Measurements from ENCODE around the gene SHKBP1.
"Not testable (repeated sequence)": the region's sequence is repeated elsewhere in the genome, so short reads cannot be mapped to it uniquely, and the experiment has no call there.

The SHKBP1 gene, protein sequence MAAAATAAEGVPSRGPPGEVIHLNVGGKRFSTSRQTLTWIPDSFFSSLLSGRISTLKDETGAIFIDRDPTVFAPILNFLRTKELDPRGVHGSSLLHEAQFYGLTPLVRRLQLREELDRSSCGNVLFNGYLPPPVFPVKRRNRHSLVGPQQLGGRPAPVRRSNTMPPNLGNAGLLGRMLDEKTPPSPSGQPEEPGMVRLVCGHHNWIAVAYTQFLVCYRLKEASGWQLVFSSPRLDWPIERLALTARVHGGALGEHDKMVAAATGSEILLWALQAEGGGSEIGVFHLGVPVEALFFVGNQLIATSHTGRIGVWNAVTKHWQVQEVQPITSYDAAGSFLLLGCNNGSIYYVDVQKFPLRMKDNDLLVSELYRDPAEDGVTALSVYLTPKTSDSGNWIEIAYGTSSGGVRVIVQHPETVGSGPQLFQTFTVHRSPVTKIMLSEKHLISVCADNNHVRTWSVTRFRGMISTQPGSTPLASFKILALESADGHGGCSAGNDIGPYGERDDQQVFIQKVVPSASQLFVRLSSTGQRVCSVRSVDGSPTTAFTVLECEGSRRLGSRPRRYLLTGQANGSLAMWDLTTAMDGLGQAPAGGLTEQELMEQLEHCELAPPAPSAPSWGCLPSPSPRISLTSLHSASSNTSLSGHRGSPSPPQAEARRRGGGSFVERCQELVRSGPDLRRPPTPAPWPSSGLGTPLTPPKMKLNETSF

DNA sequence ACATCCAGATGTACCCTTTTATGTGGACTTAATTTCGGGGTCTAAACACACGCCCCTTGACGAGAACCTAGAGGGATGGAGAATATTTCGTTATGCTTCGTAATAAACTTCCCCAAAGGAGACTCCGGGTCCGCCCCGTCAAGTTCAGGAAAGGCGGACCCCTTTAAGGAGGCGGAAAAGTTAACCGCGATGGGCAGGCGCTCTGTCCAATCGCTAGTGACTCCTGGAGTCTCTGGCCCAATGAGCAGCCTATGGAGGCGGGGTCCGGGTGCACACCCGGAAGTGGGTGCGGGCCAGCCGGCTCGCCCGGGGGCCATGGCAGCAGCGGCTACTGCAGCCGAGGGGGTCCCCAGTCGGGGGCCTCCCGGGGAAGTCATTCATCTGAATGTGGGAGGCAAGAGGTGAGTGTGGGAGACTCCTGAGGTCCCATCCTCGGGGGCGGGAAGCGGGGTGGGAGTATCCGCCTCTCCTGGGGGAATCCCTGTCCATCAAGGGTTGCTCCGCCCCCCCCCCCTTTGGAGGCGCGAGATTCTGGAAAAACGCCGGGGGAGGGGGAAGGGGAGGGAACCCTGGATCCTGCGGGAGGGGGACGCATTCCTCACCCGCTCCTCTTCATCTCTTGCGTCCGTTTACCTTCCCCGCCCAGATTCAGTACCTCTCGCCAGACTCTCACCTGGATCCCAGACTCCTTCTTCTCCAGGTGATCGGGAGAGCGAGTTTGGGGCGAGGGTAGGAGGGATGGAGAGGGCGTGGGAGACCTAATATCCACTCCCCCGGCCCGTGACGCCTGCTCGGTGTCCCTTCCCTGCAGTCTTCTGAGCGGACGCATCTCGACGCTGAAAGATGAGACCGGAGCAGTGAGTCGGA, at the start of gene SHKBP1:
Gene SHKBP1 (plus strand): TSS at position 289 of the 867 bp plus-strand sequence. CDS start 27 bp downstream, at position 316.
- DNase-seq: peak; percentile 93

DNA sequence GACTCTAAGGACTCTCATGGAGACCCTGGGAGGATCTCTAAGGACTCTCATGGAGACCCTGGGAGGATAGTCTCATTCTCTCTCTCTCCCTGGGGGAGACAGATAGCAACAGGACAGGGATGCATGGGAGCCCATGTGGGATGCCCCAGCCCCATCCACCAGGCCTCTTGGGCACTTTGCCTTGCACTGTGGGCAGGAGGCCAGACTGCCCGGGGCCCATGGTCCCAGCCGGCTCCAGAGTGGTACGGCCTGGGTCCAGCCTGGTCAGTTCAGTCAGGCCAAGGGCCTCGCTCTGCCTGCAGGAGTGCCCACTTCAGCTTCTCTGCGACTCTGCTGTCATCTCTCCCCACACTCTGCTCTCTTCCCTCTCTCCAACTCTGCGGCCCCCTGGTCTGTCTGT, 48.6 kb upstream of the SHKBP1 start:
- no peak for DNase-seq

DNA sequence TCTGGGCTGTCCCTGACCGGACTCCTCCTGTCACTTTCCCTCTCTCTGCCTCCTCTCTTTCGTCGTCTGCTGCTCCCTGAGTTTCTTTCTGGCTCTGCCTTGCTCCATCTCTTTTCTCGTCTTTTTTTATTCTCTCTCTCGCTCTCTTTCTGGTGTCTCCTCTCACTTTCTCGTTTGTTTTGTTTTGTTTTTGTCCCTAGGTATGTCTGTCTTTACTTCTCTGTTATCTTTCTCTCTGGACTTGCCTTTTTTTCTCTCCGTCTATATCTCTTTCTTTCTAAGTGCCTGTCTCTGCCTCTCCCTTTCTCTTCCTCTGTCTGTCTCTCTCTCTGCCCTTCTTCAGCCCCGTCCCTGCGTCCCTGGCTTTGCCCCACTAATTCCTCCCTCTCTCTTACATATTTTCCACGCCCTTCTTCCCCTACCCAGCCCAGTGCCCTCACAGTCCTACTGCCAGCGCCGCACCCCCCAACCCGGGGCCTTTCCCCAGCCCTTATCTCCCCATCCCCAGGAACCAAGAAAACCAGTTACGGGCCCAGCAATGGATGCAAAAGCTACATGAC, 48.1 kb upstream of the SHKBP1 start:
- DNase-seq: no peak

DNA sequence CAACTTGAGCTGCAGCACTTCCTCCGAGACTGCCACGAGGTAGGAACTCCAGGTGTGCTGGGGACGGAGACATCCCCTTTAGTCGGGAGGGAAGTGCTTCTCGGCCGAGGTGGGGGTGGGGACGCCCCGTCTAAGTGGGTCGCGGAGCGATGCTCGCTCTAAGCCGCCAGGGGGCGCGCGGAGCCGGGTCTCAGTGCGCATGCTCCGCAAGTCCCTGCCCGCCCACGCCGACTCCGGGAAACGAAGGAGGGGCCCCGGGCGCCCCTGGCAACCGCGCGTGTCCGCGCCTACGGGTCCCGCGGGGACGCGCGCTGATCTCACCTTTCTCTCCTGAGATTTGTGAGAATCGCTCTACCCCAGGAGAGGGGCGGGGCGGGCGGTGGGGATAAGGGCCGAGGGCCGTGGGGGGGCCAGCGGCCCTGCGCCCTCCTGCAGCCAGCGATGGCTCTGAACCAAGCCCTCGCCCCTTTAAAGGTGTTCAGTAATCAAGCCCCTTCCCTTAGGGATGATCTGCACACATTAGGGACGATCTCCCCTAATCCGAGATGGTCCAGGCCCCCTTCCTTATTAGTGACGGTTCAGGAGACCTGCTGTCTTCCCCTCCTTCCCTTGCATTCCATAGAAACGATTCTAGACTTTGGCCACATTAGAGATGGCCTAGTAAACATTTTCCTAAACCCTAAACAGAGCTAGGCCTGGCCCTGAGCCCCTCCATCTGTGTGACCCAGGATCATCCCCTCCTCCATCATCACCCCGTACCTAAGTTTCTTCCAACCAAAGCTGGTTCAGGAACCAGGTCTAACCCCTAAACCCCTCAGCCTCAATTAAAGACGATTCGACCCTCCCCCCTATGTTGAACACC, 47.3 kb upstream of the SHKBP1 start:
- peak; percentile 84 for DNase-seq

DNA sequence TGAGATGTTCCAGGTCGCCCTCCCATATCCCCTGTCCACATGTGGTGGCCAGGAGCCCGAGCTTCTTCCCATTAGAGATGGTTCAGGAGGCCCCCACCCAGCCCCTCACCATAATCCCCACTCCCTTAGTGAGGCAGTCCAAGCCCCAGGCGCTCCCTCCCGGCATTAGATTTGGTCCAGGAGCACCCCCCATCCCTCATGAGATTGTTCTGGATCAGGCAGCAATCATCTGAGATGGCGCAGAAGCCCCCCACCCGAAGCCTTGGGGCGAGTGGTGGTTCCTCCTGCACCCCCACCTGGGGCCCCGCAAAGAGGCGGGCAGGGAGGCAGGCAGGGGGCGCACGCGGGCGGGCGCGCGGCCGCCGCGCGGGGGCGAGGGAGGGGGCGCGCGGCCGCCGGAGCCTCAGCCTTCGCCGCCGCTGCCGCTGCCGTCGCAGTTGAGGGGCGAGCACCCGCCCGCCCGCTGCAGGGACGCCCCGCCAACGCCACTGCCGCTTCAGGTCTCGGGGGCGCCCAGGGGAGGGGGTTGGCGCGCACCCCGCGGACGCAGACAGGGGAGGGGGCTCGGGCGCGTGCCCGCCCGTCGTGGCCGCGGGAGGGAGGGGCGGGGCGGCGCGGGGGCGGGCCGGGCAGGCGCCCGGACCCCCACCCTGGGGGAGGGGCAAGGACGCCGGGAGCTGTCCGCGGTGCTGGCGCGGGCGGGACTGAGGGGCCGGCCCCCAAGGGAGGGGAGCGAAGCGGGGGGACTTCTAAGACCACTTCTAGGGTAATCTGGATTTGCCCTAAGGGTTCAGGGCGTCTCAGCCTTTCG, 46.4 kb upstream of the SHKBP1 start:
- peak; percentile 23 for DNase-seq

DNA sequence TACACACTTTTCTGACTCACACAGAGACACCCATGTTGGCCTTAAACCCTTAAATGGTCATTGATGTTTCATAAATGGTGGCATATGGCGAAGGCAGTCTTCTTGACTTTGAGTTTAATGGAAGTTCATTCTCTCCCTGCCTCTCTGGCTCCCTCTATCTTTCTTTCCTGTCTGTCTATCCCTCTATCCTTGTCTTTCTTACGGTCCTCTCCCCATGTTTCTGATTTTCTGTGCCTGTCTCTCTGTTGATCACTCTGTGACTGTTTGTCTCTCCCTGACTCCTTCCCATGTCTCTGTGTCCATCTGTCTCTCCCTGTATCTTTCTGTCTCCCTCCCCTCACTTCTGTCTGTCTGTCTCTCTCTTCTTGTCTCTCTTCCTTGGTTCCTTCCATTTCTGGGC, 43.2 kb upstream of the SHKBP1 start:
- no peak for DNase-seq

DNA sequence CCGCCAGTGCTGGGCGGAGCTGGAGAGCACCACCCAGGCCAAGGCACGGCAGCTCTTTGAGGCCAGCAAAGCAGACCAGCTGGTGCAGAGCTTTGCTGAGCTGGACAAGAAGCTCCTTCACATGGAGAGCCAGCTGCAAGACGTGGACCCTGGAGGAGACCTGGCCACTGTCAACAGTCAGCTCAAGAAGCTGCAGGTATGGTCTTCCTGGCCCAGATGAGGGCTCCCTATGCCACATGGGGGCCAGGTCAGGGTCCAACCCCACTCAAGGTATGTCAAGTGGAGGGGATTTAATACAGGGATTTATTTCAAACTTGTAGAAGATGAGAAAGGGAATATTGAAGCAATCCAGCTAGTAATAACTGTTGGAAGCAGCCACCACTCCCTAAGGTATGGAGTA, 42.5 kb upstream of the SHKBP1 start:
- DNase-seq: no peak

DNA sequence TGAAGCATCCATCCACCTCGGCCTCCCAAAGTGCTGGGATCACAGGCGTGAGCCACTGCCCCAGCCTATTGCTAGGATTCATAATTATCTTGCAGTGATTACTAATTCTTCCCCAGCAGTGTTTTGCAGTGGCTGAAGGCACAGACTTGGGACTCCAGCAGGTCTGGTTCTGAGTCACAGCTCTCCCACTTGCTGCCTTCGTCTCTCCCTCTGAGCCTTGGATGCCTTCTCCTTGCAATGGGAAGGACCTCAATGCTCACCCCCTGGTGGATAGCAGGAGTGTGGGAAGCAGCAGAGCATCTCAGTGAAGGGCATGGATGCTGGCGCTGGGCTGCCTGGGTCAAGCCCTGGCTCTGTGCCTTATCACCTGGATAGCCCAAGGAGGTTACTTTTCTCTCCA, 37.6 kb upstream of the SHKBP1 start:
- no peak for DNase-seq

DNA sequence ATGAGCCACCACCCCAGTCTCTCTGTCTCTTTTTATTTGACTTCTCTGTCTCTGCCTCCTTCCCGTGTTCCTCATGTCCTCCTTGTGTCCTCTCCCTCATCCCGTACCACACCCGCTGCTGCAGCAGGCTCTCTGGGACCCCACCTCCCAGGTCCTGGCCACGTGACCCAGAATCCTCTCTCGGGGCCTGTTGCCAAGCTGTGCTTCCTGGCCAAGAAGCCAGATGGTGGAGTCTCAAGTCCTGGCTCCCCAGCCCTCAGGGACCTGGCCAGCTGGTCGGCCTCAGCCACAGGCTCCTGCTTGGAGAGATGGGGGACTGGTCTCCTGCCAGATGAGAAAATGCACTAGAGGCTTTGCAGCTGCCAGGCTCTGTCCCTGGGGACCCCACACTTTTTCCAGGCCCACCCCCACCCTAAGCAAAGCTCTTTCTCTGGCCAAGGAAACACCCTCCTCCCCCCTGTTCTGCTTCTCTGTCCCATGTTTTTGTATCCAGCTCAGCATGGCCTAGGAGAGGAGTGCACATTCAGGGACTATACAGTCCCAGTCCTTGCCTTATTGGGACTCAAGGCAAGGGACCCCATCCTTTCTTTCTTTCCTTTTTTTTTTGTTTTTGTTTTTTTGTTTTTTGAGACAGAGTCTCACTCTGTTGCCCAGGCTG, 34.3 kb upstream of the SHKBP1 start:
- DNase-seq: no peak

DNA sequence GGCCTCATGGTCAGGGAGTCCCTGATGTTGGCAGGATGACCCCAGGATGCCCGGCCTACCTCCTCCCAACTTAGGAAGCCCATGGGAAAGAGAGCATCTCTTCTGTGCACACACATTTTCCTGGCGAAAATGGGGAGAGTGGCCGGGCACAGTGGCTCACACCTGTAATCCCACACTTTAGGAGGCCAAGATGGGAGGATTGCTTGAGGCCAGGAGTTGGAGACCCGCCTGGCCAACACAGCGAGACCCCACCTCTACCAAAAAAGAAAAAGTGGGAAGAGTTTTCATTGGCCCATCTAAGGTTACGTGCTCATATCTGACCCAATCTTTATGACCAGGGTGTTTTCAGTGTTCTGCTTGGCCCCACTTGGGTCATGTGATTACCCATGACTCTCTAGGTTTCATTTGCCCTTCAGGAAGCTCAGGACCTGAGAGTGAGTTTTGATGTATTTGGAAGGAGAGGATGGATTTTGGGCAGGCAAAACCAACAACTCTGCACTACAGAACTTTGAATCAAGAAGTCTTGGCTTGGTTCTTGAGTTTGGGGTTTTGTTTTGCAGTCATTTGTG, 33.6 kb upstream of the SHKBP1 start:
- DNase-seq: no peak

DNA sequence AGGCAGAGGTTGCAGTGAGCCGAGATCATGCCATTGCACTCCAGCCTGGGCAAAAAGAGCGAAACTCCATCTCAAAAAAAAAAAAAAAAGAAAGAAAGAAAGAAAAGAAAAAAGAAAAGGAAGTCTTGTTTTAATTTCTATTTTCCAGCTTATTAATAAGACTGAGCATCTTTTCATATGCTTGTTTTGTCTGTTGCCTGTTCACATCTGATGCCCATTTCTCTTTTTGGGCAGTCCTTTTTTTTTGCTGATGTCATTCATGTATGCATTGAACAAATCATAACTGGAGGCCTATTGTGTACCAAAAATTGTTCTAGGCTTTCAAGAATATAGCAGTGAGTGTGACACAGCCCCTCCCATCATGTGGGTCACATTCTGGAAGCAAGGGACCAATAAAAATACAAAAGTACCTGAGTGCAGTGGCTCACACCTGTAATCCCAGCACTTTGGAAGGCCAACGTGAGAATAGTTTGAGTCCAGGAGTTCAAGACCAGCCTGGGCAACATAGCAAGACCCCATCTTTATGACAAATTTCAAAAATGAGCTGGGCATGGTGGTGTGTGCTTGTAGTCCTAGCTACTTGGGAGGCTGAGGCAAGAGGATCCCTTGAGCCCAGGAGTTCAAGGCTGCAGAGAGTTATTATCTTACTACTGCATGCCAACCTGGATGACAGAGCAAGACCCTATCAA, 30.4 kb upstream of the SHKBP1 start:
- not testable (repeated sequence) for DNase-seq

DNA sequence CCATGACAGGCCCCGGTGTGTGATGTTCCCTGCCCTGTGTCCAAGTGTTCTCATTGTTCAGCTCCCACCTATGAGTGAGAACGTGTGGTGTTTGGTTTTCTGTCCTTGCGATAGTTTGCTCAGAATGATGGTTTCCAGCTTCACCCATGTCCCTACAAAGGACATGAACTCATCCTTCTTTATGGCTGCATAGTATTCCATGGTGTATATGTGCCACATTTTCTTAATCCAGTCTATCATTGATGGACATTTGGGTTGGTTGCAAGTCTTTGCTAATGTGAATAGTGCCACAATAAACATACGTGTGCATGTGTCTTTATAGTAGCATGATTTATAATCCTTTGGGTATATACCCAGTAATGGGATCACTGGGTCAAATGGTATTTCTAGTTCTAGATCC, 29.5 kb upstream of the SHKBP1 start:
- DNase-seq: not testable (repeated sequence)

DNA sequence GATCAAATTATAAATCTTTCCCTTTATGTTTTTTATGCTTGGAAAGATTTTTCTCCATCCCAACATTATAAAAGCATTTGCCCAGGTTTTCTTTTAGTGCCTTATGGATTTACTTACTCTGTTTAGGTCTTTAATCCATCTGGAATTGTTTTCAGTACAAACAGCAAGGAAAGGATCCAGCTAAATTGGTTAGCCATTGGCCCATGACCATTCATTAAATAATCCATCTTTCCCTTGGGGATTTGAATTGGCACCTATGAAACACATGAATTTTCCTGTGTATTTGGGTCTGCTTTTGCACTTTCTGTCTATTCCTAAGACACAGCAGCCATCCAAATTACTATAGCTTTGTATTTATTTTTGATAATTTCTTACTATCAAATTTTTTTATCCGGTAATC, 28.8 kb upstream of the SHKBP1 start:
- no peak for DNase-seq

DNA sequence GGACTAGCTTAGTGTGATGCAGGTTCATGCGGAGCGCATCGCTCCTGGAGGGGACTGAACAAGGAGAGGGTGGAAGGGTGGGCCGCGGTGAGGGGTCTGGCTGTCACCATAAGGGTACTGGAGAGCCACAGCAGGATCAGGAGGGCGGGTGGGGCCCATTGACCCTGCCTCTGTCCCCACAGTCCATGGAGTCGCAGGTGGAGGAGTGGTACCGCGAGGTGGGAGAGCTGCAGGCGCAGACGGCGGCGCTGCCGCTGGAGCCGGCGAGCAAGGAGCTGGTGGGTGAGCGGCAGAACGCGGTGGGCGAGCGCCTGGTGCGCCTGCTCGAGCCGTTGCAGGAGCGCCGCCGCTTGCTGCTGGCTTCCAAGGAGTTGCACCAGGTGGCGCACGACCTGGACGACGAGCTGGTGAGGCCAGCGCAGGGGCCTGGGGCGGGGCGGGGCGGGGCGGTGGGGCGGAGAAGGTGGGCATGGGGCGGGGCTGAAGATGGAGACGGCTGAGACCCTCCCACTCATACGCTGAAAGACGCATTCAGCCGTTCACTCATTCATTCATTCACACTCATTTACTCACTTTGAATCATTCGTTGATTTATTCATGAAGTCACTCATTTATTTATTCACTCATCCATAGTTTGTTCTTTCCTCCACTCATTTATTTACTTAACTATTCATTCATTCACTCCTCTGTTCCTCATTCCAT, 27.5 kb upstream of the SHKBP1 start:
- DNase-seq: no peak

DNA sequence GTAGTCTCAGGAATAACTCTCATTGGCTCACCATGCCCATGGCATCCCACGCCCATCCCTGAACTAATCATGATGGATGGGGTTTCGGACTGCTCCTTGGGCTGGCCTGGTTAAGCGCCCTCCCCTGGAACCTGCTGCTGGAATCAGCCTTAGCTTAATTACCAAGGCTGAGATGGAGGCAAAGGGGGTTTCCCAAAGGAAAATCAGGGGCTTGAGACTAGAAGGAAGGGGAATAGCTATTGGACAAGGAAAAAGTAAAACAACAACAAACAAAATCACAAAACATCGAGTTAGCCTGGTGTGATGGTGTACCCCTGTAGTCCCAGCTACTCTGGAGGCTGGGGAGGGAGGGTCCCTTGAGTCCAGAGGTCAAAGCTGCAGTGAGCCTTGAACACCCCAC, 25.7 kb upstream of the SHKBP1 start:
- no peak for DNase-seq

DNA sequence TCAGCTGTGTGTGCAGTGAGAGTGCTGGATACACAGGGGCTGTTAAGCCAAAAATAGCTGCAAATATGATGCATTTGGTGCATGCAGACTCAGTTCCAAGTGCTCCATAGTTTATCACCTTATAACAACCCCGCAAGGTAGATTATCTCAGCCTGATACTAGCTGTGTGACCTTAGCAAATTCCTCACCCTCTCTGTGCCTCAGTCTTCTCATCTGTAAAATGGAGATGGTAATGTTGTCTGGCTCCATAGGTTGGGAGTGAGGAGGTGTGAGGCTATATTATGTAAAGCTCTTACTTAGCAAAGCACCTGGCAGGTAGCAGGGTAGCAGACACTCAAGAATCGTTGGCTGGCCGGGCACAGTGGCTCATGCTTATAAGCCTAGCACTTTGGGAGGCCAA, 23.8 kb upstream of the SHKBP1 start:
- DNase-seq: no peak

DNA sequence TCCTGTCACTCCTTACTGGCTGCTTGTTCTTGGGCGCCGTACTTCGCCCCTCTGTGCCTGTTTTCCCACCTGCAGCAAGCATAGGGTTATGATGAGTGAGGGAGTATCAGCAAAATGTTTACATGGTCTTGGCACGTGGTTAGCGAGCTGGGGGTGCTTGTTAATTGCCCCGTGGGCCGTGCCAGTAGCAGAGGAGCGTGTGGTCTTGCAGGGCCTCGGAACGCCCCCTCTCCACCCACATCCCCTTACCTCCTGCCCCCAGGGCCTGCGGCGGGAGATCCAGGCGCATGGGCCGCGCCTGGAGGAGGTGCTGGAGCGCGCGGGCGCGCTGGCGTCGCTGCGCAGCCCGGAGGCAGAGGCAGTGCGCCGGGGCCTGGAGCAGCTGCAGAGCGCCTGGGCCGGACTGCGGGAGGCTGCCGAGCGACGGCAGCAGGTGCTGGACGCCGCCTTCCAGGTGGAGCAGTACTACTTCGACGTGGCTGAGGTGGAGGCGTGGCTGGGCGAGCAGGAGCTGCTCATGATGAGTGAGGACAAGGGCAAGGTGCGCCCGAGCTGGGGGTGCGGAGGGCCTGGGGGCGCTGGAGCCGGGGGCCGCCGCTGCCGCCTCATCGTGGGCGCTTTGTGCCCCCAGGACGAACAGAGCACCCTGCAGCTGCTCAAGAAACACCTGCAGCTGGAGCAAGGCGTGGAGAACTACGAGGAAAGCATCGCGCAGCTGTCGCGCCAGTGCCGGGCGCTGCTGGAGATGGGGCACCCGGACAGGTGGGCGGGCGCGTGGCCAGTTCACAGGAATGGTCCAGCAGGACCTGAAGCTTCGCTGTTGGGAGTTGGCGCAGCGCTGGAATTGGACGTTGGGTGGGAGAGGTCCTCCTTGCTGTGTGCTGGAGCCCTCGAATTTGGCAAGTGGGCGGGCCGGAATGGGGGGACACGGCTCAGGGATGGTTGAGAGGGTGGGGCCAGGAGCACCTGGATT, 22.5 kb upstream of the SHKBP1 start:
- DNase-seq: no peak
